Keratinocyte (primary cell): Measurements from ENCODE around the gene USE1. TPM values are rescaled to one million over a fixed set of nuclear protein-coding genes. Genes with fewer than 3 reads are reported as not detected.

Experiments
- DNase-seq: peaks from one replicate; pipeline ENCODE4 v3.0.0-alpha.2; 2011; ENCODE audit warnings: low read depth, missing footprints, low spot score
- FAIRE-seq: peaks from 2 replicates; lab custom pipeline; 2011; peaks lifted over from hg19 to GRCh38; lab: Jason Lieb, UNC
- H2AFZ ChIP-seq: 2 replicates; pipeline ENCODE4 v1.6.0; 2012; ENCODE audit warnings: low read length, control low read depth, inconsistent platforms; ENCODE audit not compliant: control insufficient read depth
- H3K27ac ChIP-seq: 2 replicates; pipeline ENCODE4 v1.5.1; 2011; ENCODE audit warnings: low read length; ENCODE audit not compliant: control insufficient read depth, insufficient read depth
- H3K27me3 ChIP-seq: 3 replicates; pipeline ENCODE4 v1.6.0; 2011; ENCODE audit warnings: low read length; ENCODE audit not compliant: control insufficient read depth, insufficient read depth; ENCODE audit errors: extremely low read depth
- H3K36me3 ChIP-seq, 2 experiments: 2 replicates in 1 of 2; 3 replicates in 1 of 2; pipeline ENCODE4 v1.5.1; 2011; ENCODE audit warnings: low read length in 2 of 2, mild to moderate bottlenecking in 1 of 2; ENCODE audit not compliant: control insufficient read depth in 2 of 2, insufficient read depth in 2 of 2; ENCODE audit errors: extremely low read depth in 1 of 2
- H3K4me1 ChIP-seq: 3 replicates; pipeline ENCODE4 v1.5.1; 2011; ENCODE audit warnings: low read length; ENCODE audit not compliant: control insufficient read depth, insufficient read depth; ENCODE audit errors: extremely low read depth
- H3K4me2 ChIP-seq: 3 replicates; pipeline ENCODE4 v1.6.0; 2011; ENCODE audit warnings: low read depth, low read length; ENCODE audit not compliant: control insufficient read depth, insufficient read depth; ENCODE audit errors: extremely low read depth
- H3K4me3 ChIP-seq, 3 experiments: fragments of 200-600 bp in 1 of 3; sonication (generic) in 1 of 3; 2 replicates in 2 of 3; 3 replicates in 1 of 3; pipeline ENCODE4 v1.5.1; 2011 to 2016; ENCODE audit warnings: low read length in 3 of 3, mild to moderate bottlenecking in 3 of 3, control low read depth in 2 of 3, inconsistent platforms in 1 of 3, low read depth in 1 of 3, mixed read lengths in 1 of 3, mixed run types in 1 of 3, moderate library complexity in 1 of 3; ENCODE audit not compliant: control insufficient read depth in 2 of 3, insufficient read depth in 2 of 3; ENCODE audit errors: extremely low read depth in 1 of 3
- H3K79me2 ChIP-seq: 2 replicates; pipeline ENCODE4 v1.6.0; 2012; ENCODE audit warnings: low read length; ENCODE audit not compliant: control insufficient read depth, insufficient read depth
- H3K9ac ChIP-seq: 3 replicates; pipeline ENCODE4 v1.6.0; 2011; ENCODE audit warnings: low read length; ENCODE audit not compliant: control insufficient read depth, insufficient read depth; ENCODE audit errors: extremely low read depth
- H3K9me1 ChIP-seq: 3 replicates; pipeline ENCODE4 v1.6.0; 2011; ENCODE audit warnings: low read length; ENCODE audit not compliant: control insufficient read depth, insufficient read depth; ENCODE audit errors: extremely low read depth
- H3K9me3 ChIP-seq: 2 replicates; pipeline ENCODE4 v1.5.1; 2012; ENCODE audit warnings: low read depth, low read length; ENCODE audit not compliant: control insufficient read depth
- H4K20me1 ChIP-seq: 3 replicates; pipeline ENCODE4 v1.6.0; 2011; ENCODE audit warnings: low read length; ENCODE audit not compliant: control insufficient read depth, insufficient read depth; ENCODE audit errors: extremely low read depth
- CTCF ChIP-seq, 3 experiments: IDR thresholded peaks in 1 of 3; conservative IDR thresholded peaks in 1 of 3; optimal IDR thresholded peaks in 1 of 3; 2 replicates in 2 of 3; 3 replicates in 1 of 3; pipeline versions ENCODE3 to v1.5.1; 2011; ENCODE audit warnings: low read length in 3 of 3, mild to moderate bottlenecking in 3 of 3, moderate library complexity in 2 of 3, control low read depth in 1 of 3, inconsistent platforms in 1 of 3; ENCODE audit not compliant: insufficient read depth in 2 of 3; ENCODE audit errors: extremely low read depth in 1 of 3
- EZH2 ChIP-seq: IDR thresholded peaks from one replicate; pipeline ENCODE4 v1.6.1; 2012; ENCODE audit warnings: inconsistent platforms, mild to moderate bottlenecking, low read length, moderate library complexity
- dilution Hi-C: fragments of 300-500 bp; cut with MboI; formaldehyde crosslinking; loops from one replicate; pipeline ENCODE4 v1.7.0; 2020; ENCODE audit warnings: low sequenced_read_pairs; ENCODE audit not compliant: extremely low pct_ligation_motif_present
- polyA plus RNA-seq, 5 experiments: library from polyadenylated mRNA; depleted of rRNA in 3 of 5; stranded (reverse) in 3 of 5; stranded (forward) in 1 of 5; unstranded in 1 of 5; fragments of >200 nt; gene quantifications; 1 replicate in 1 of 5; 2 replicates in 3 of 5; 3 replicates in 1 of 5; pipeline versions ENCODE4 v1.2.1 to v1.2.3, GENCODE V29; 2011 to 2012; ENCODE audit warnings: missing spikeins in 2 of 5, low read depth in 1 of 5, low replicate concordance in 1 of 5

USE1 gene
- polyA plus RNA-seq, 1 donor (not counting 4 experiments of a cell fraction or from before 2014, with no cell fraction given) = 18.0 TPM

GRCh38 chr19:17172624-17173345 lies 42.4 kb upstream of the USE1 start:
- H4K20me1 ChIP-seq = no peaks in the 10 kb centered on the region
- H3K4me3 ChIP-seq = no peak overlapping the region
- peaks cover 3% of the 10 kb centered on the region for H3K4me1 ChIP-seq
- FAIRE-seq (no peak), DNase-seq (no peak)
- no peaks in the 10 kb centered on the region for H3K9me1 ChIP-seq
- dilution Hi-C loops = no loop called here
- H2AFZ ChIP-seq = no peak overlapping the region
- peaks cover 23 to 31% of the 10 kb centered on the region in 2 experiments for H3K36me3 ChIP-seq
- H3K27ac ChIP-seq = no peak overlapping the region
- H3K79me2 ChIP-seq = no peaks in the 10 kb centered on the region
- no peak for TF ChIP-seq CTCF (optimal IDR thresholded peaks at IDR 0.05 in 1 of 3, IDR thresholded peaks at IDR 0.05 in 1 of 3, conservative IDR thresholded peaks at IDR 0.05 in 1 of 3; ENCODE audit: extremely low read depth in 1 of 3, insufficient read depth in 2 of 3, low read length in 3 of 3)
- no peak for TF ChIP-seq EZH2
- no peaks in the 10 kb centered on the region for H3K9me3 ChIP-seq
- H3K9ac ChIP-seq = no peak overlapping the region
- no peaks in the 10 kb centered on the region for H3K27me3 ChIP-seq
- H3K4me2 ChIP-seq = no peak overlapping the region

- TF ChIP-seq EZH2 (no peak), CTCF (optimal IDR thresholded peaks at IDR 0.05 in 1 of 3, IDR thresholded peaks at IDR 0.05 in 1 of 3, conservative IDR thresholded peaks at IDR 0.05 in 1 of 3; ENCODE audit: extremely low read depth in 1 of 3, insufficient read depth in 2 of 3, low read length in 3 of 3) (no peak)
- no peaks in the 10 kb centered on the region for H3K9me1 ChIP-seq
- H3K27ac ChIP-seq = no peak overlapping the region
- no peak overlapping the region for H2AFZ ChIP-seq
- peaks cover 3% of the 10 kb centered on the region for H3K4me1 ChIP-seq
- H3K36me3 ChIP-seq = peaks cover 12 to 17% of the 10 kb centered on the region in 2 experiments
- no peak for DNase-seq
- no peaks in the 10 kb centered on the region for H3K79me2 ChIP-seq
- dilution Hi-C loops = no loop called here
- no peak overlapping the region for H3K4me2 ChIP-seq
- no peak for FAIRE-seq
- no peaks in the 10 kb centered on the region for H4K20me1 ChIP-seq
- no peak overlapping the region for H3K9ac ChIP-seq
- no peaks in the 10 kb centered on the region for H3K9me3 ChIP-seq
- H3K4me3 ChIP-seq = no peak overlapping the region
- no peaks in the 10 kb centered on the region for H3K27me3 ChIP-seq
Measured at GRCh38 chr19:17178291-17178690, 36.9 kb upstream of the USE1 start.
